HUES6 (cell line): ENCODE results near the gene SSBP3.
A peak's percentile ranks its signal among the peaks of the same experiment; 100 is the strongest.
"Not testable (repeated sequence)": the region's sequence is repeated elsewhere in the genome, so short reads cannot be mapped to it uniquely, and the experiment has no call there.

Experiments
- H3K27ac ChIP-seq: 2 replicates; pipeline ENCODE4 v1.7.0; 2013; ENCODE audit warnings: low read depth, mild to moderate bottlenecking, low read length, inconsistent platforms
- H3K27me3 ChIP-seq: 2 replicates; pipeline ENCODE4 v1.6.1; 2013; ENCODE audit warnings: low read length; ENCODE audit not compliant: control insufficient read depth, insufficient read depth
- H3K36me3 ChIP-seq: 2 replicates; pipeline ENCODE4 v1.6.1; 2013; ENCODE audit warnings: low read length; ENCODE audit not compliant: control insufficient read depth, insufficient read depth
- H3K4me1 ChIP-seq: 2 replicates; pipeline ENCODE4 v1.6.1; 2013; ENCODE audit warnings: low read length; ENCODE audit not compliant: control insufficient read depth, insufficient read depth
- H3K4me3 ChIP-seq: 2 replicates; pipeline ENCODE4 v1.5.1; 2013; ENCODE audit warnings: low read depth, low read length
- H3K9ac ChIP-seq: one replicate; pipeline ENCODE4 v1.6.1; 2013; ENCODE audit warnings: mild to moderate bottlenecking, low read length
- H3K9me3 ChIP-seq: 2 replicates; pipeline ENCODE4 v1.6.1; 2013; ENCODE audit warnings: low read depth, low read length; ENCODE audit not compliant: control insufficient read depth, insufficient read depth

SSBP3 gene

GRCh38 chr1:54219688-54220003 is 186.5 kb downstream of the SSBP3 start:
- H3K9me3 ChIP-seq, result no peaks in the 10 kb centered on the region
- H3K9ac ChIP-seq, result no peak overlapping the region
- H3K27me3 ChIP-seq, result no peaks in the 10 kb centered on the region
- peaks cover 52% of the 10 kb centered on the region for H3K36me3 ChIP-seq
- H3K4me3 ChIP-seq, result no peak overlapping the region
- no peak overlapping the region for H3K27ac ChIP-seq
- peaks cover 8% of the 10 kb centered on the region; the same call in 1 of the 2 replicates for H3K4me1 ChIP-seq

- Histone ChIP-seq H3K4me3 (no peak overlapping the region), H3K36me3 (peaks cover 58% of the 10 kb centered on the region), H3K9ac (no peak overlapping the region), H3K27me3 (no peaks in the 10 kb centered on the region), H3K9me3 (no peaks in the 10 kb centered on the region), H3K27ac (no peak overlapping the region), H3K4me1 (peaks cover 8% of the 10 kb centered on the region; the same call in 1 of the 2 replicates)
These were observed 187.1 kb downstream of the SSBP3 start for GRCh38 chr1:54218883-54219687.

DNA sequence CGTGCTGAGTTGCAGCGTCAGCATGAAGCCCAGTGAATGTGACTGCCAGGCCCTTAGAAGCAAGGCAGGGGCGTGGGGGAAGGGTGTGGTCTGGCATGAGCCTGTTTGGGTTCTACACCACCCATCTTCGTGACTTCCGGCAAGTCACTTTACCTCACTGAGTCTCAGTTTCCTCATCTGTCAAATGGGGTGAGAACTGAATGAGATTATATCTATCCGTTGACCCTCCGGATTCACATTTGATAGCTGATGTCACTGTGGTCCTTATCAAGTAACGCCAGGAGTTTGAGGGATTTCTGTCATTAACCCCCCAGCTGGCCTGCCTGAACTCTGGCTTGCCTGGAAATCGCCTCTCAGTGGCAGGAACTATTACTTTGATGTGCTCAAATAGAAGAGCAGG is 190.7 kb downstream of the SSBP3 start:
- H3K27ac ChIP-seq, result no peak overlapping the region
- no peak overlapping the region for H3K9ac ChIP-seq
- H3K4me1 ChIP-seq, result peaks cover 3% of the 10 kb centered on the region; the same call in 1 of the 2 replicates
- H3K27me3 ChIP-seq, result no peaks in the 10 kb centered on the region
- no peaks in the 10 kb centered on the region for H3K9me3 ChIP-seq
- H3K4me3 ChIP-seq, result no peak overlapping the region
- H3K36me3 ChIP-seq, result peaks cover 94% of the 10 kb centered on the region

DNA sequence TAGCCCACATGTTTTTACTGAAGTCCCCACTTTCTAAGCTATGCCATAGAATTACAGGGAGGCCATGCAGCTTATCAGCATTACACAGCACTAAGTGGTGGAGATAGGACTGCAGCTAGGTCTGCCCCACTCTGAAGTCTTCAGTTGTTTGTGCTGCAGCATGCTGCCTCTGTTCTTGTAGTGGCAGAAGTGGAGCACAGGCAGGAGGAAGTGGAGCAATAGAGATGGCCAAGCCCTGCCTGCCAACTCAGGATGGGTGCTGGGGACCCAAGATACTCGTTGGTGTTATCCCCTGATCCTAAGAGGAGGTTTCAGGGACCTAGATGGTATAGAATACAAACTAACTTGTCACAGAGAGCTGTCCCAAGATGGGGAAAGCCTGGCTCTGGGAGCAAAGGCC is 193.3 kb downstream of the SSBP3 start:
- H3K27me3 ChIP-seq, result no peaks in the 10 kb centered on the region
- no peaks in the 10 kb centered on the region for H3K9me3 ChIP-seq
- peaks cover 95% of the 10 kb centered on the region for H3K36me3 ChIP-seq
- no peak overlapping the region for H3K4me3 ChIP-seq
- no peaks in the 10 kb centered on the region for H3K4me1 ChIP-seq
- H3K9ac ChIP-seq, result no peak overlapping the region
- no peak overlapping the region for H3K27ac ChIP-seq

GRCh38 chr1:54207896-54208295 is 198.3 kb downstream of the SSBP3 start:
- H3K27me3 ChIP-seq, H3K4me3 ChIP-seq, H3K4me1 ChIP-seq, H3K9me3 ChIP-seq, H3K27ac ChIP-seq, H3K9ac ChIP-seq: not testable (repeated sequence)
- peaks cover 79% of the 10 kb centered on the region for H3K36me3 ChIP-seq

- H3K4me1 ChIP-seq, result no peaks in the 10 kb centered on the region
- H3K4me3 ChIP-seq, result no peak overlapping the region
- H3K27me3 ChIP-seq, result no peaks in the 10 kb centered on the region
- H3K9ac ChIP-seq, result no peak overlapping the region
- no peaks in the 10 kb centered on the region for H3K9me3 ChIP-seq
- peaks cover 77% of the 10 kb centered on the region for H3K36me3 ChIP-seq
- H3K27ac ChIP-seq, result no peak overlapping the region
These were observed 198.9 kb downstream of the SSBP3 start for GRCh38 chr1:54207287-54207686.

DNA sequence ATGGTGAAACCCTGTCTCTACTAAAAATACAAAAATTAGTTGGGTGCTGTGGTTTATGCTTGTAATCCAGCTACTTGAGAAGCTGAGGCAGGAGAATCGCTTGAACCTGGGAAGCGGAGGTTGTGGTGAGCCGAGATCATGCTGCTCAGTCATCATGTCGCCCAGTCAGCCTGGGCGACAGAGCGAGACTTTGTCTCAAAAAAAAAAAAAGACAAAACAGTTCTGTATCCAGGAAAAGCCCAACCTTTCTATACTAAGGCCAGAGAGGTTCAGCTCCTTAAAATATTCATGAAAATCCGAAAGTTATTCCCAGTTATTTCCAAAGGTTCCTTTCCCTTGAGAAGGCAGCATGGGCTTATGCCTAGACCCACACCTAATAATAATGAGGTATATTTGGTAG is 202.0 kb downstream of the SSBP3 start:
- peaks cover 51% of the 10 kb centered on the region for H3K36me3 ChIP-seq
- no peaks in the 10 kb centered on the region; the same call in 1 of the 2 replicates for H3K27me3 ChIP-seq

DNA sequence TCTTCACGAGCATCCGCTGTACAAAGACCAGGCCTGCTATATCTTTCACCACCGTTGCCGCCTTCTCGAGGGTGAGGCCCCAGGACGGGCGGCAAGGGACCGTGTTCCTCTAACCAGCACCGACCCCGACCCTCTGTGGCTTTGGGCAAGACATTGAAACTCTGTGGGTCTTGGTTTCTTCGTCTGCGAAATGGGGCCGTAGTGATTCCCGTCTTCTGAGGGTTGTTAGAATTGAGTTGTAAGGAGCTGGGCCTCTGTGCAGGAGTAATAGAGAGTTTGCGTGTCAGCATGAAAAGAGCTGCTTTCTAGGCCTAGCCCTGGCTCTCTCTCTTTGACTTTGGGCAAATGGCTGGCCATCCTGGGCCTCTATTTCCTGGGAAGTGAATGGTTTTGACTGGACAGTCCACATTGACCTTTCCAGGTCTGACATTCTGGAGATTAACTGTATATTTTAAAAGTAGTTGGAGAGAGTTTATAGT is 205.6 kb downstream of the SSBP3 start:
- Histone ChIP-seq H3K4me1 (peaks cover 15% of the 10 kb centered on the region), H3K36me3 (peaks cover 28% of the 10 kb centered on the region)

More for the DNA sequence above, 202.0 kb downstream of the SSBP3 start:
- Histone ChIP-seq H3K4me3 (no peak overlapping the region), H3K9me3 (no peaks in the 10 kb centered on the region), H3K9ac (no peak overlapping the region), H3K27ac (no peak overlapping the region), H3K4me1 (peaks cover 13% of the 10 kb centered on the region)

DNA sequence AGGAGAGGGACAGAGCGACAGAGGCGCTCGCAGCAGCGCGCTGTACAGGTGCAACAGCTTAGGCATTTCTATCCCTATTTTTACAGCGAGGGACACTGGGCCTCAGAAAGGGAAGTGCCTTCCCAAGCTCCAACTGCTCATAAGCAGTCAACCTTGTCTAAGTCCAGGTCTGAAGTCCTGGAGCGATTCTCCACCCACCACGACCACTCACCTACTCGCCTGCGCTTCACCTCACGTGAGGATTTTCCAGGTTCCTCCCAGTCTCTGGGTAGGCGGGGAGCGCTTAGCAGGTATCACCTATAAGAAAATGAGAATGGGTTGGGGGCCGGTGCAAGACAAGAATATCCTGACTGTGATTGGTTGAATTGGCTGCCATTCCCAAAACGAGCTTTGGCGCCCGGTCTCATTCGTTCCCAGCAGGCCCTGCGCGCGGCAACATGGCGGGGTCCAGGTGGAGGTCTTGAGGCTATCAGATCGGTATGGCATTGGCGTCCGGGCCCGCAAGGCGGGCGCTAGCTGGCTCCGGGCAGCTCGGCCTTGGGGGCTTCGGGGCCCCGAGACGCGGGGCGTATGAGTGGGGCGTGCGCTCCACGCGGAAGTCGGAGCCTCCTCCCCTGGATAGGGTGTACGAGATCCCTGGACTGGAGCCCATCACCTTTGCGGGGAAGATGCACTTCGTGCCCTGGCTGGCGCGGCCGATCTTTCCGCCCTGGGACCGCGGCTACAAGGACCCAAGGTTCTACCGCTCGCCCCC is 206.3 kb downstream of the SSBP3 start, which contains the start of the genes CYB5RL and MRPL37:
Gene CYB5RL (minus strand): TSS at position 266 of the 754 bp plus-strand sequence. CDS start 4,414 bp downstream, outside the sequence.
Gene MRPL37 (plus strand): TSS at position 403 of the 754 bp plus-strand sequence. CDS start 77 bp downstream, at position 480.
- Histone ChIP-seq H3K36me3 (peaks cover 28% of the 10 kb centered on the region), H3K4me3 (peak within 1 kb of the TSS; percentile 89), H3K27me3 (no peaks in the 10 kb centered on the region; the same call in 1 of the 2 replicates), H3K9ac (peak within 1 kb of the TSS; percentile 94), H3K9me3 (no peaks in the 10 kb centered on the region), H3K4me1 (peaks cover 15% of the 10 kb centered on the region), H3K27ac (peak within 1 kb of the TSS; percentile 76; the same call in 1 of the 2 replicates)

More for the DNA sequence above, 205.6 kb downstream of the SSBP3 start:
- peak overlapping the region; percentile 94 for H3K9ac ChIP-seq
- no peaks in the 10 kb centered on the region for H3K9me3 ChIP-seq
- peak overlapping the region; percentile 76; the same call in 1 of the 2 replicates for H3K27ac ChIP-seq
- peak overlapping the region; percentile 89 for H3K4me3 ChIP-seq
- H3K27me3 ChIP-seq, result no peaks in the 10 kb centered on the region; the same call in 1 of the 2 replicates

- H3K4me1 ChIP-seq, result peaks cover 15% of the 10 kb centered on the region
- H3K9me3 ChIP-seq, result no peaks in the 10 kb centered on the region
- peak overlapping the region; percentile 89 for H3K4me3 ChIP-seq
- H3K27me3 ChIP-seq, result no peaks in the 10 kb centered on the region; the same call in 1 of the 2 replicates
- peaks cover 24% of the 10 kb centered on the region; the same call in 1 of the 2 replicates for H3K36me3 ChIP-seq
- no peak overlapping the region for H3K27ac ChIP-seq
- peak overlapping the region; percentile 69 for H3K9ac ChIP-seq
These were observed 206.9 kb downstream of the SSBP3 start for GRCh38 chr1:54199151-54199764.
